ENCODE measurements around the gene UPP2.

UPP2 gene

GRCh38 chr2:158101384-158101926 is at the start of gene UPP2:
Gene UPP2 (plus strand): TSS chr2:158101876. CDS start chr2:158102064, 188 bp downstream.
- no peak for DNase-seq (ENCODE audit: low spot score)

- DNase-seq (ENCODE audit: low spot score): no peak
These were observed 48.9 kb upstream of the UPP2 start for GRCh38 chr2:158052761-158053160.

GRCh38 chr2:158056875-158057274 is 44.8 kb upstream of the UPP2 start:
- no peak for DNase-seq (ENCODE audit: low spot score)

- no peak for DNase-seq (ENCODE audit: low spot score)
These were observed 41.4 kb upstream of the UPP2 start for GRCh38 chr2:158060160-158060834.

GRCh38 chr2:158060835-158061435 is 40.7 kb upstream of the UPP2 start:
- no peak for DNase-seq (ENCODE audit: low spot score)

GRCh38 chr2:158061763-158062162 is 39.9 kb upstream of the UPP2 start:
- DNase-seq (ENCODE audit: low spot score): no peak

- DNase-seq (ENCODE audit: low spot score): no peak
These were observed 35.5 kb upstream of the UPP2 start for GRCh38 chr2:158066046-158066713.

- DNase-seq (ENCODE audit: low spot score): no peak
These were observed 30.7 kb upstream of the UPP2 start for GRCh38 chr2:158071018-158071417.

GRCh38 chr2:158072361-158072760 is 29.3 kb upstream of the UPP2 start:
- DNase-seq (ENCODE audit: low spot score): no peak

- no peak for DNase-seq (ENCODE audit: low spot score)
These were observed 22.0 kb upstream of the UPP2 start for GRCh38 chr2:158079672-158080071.

GRCh38 chr2:158088093-158088492 is 13.6 kb upstream of the UPP2 start:
- DNase-seq (ENCODE audit: low spot score): no peak

GRCh38 chr2:158089322-158089721 is 12.4 kb upstream of the UPP2 start:
- DNase-seq (ENCODE audit: low spot score): no peak

- no peak for DNase-seq (ENCODE audit: low spot score)
These were observed 10.0 kb upstream of the UPP2 start for GRCh38 chr2:158091647-158092046.

- DNase-seq (ENCODE audit: low spot score): no peak
These were observed 7.1 kb upstream of the UPP2 start for GRCh38 chr2:158094487-158095092.

- no peak for DNase-seq (ENCODE audit: low spot score)
These were observed 6.4 kb upstream of the UPP2 start for GRCh38 chr2:158095269-158095668.

GRCh38 chr2:158095912-158096311 is 5.8 kb upstream of the UPP2 start:
- DNase-seq (ENCODE audit: low spot score): no peak

- DNase-seq (ENCODE audit: low spot score): no peak
These were observed 4.2 kb upstream of the UPP2 start for GRCh38 chr2:158097481-158097880.

- no peak for DNase-seq (ENCODE audit: low spot score)
These were observed 3.5 kb upstream of the UPP2 start for GRCh38 chr2:158098178-158098577.

- no peak for DNase-seq (ENCODE audit: low spot score)
These were observed 2.0 kb upstream of the UPP2 start for GRCh38 chr2:158099716-158100115.

GRCh38 chr2:158100411-158100810 is 1.3 kb upstream of the UPP2 start:
- DNase-seq (ENCODE audit: low spot score): no peak

- no peak for DNase-seq (ENCODE audit: low spot score)
These were observed 770 bp downstream of the UPP2 start for GRCh38 chr2:158102446-158102845.

GRCh38 chr2:158103411-158104012 is 1.8 kb downstream of the UPP2 start:
- no peak for DNase-seq (ENCODE audit: low spot score)
